ENCODE data around the gene SLC4A11.

The SLC4A11 gene

DNA sequence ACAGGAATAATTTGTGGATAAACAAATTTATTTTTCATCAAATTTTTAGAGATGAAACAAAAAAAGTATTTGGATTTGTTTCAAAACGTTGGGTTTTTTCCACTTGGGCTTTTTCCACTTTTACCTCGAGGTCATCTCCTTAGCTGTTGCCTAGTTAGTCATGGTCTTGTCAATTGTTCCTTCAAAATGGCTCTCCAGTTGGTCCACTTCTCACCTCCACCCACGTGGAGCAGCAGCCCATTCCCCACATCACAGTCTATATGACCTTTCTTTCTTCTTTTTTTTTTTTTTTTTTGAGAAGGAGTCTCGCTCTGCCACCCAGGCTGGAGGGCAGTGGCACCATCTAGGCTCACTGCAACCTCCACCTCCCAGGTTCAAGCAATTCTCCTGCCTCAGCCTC is 6.7 kb upstream of the SLC4A11 start:
- DNase-seq, result no peak

DNA sequence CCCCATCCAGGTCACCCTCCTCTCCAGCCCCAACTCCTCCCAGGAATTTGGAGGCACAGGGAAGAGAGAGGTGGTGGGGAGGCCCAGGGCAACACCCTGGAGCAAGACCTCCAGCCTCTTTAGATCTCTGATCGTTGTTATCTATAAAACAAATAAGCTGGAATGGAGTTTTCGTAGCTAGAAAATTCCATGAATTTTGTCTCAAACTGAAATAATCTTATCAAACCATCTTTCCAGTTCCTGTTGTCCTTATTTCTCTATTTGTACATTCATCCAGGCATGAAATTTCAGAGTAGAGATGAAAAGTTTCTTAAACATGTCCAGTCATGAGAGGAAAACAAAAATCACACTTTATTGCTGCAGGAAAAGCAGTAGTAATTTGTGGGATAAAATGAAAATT is 6.2 kb upstream of the SLC4A11 start:
- no peak for DNase-seq

DNA sequence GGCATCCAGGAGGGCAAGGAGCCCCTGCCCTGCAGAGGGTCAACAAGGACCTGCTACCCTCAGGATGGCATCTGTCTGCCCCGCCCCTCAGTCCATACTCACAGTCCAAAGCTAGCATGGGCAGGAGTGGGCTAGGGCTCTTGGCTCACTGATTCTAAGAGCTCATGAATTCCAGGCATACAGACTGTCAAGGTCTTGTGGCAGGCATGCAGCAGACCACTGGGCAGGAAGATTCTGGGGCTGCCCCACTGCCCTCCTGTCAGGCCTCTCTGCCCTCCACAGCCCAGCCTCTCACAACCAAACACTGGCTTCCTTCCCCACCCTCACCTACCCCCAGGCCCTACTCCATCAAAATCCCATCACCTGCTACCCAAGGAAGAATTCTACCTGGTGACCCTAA is 5.6 kb upstream of the SLC4A11 start:
- DNase-seq, result no peak

DNA sequence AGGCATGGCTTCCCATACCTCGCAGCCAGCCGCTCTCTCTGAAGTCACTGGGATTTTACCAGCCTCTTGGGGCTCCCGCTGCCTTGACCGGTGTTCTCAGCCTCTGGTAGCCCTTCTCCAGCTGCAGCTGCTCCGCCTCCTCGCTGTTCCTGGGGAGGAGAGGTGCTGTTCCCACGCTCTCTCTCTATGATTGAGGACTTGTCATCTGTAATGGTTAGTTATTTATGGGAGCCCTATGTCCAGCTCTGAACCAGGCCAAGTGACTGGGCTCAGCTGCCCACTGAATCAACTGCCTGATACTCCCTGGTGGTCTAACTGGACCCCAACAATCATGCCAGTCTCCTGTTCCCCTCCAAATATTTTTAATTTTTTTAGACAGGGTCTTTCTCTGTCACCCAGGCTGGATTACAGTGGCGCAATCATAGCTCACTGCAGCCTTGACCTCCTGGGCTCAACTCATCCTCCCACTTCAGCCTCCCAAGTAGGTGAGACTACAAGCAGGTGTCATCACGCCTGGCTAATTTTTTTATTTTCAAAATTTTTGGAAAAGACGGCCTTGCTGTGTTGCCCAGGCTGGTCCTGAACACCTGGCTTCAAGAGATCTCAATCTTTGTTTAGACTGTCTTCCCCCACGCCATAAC is 4.8 kb upstream of the SLC4A11 start:
- no peak for DNase-seq

DNA sequence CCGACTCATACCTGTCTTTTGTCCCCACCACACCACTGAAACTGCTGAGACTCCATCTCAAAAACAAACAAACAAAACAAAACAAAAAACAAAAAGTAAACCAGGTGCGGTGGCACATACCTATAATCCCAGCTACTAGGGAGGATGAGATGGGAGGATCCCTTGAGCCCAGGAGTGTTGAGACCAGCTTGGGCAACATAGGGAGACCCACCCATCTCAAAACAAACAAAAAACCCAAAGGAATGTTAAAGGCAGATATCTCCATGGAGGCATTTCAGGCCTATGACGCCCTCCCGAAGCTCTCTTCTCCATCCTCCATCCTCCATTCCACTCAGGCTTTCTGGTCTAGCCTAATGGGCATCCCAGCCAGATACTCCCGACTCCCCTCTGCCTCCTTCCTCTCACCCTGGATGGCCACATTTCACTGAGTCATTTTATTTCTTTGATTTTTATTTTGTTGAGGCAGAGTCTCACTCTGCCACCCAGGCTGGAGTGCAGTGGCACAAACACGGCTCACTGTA is 3.2 kb upstream of the SLC4A11 start:
- DNase-seq, result no peak

DNA sequence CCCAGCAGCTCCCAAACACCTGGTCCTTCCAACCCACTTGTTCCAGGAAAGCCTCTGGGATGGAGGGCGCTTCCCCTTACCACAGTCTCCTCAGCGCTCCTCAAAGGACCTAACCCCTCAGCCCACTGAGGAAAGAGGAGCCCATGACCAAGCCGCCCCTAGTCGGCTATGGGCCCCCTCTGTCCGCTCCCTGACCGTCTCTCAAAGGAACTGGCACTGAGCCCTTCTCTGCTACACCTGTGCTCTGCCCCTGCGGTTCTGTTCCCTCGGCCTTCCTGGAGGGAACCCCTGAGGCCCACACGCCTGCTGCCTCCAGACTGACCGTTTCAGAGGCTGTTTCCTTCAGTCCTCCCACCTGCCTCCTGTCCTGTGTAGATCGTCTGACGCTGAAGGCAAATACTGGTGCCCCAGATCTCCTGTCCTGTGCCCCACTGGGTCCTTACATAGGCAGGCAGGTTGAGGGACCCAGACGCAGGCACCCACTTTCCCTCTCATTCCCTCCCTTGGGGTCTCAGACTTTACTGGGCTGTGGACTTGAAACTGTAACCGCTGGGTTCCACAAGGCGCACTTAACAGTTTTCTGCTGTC is 1.9 kb upstream of the SLC4A11 start:
- DNase-seq, result no peak

DNA sequence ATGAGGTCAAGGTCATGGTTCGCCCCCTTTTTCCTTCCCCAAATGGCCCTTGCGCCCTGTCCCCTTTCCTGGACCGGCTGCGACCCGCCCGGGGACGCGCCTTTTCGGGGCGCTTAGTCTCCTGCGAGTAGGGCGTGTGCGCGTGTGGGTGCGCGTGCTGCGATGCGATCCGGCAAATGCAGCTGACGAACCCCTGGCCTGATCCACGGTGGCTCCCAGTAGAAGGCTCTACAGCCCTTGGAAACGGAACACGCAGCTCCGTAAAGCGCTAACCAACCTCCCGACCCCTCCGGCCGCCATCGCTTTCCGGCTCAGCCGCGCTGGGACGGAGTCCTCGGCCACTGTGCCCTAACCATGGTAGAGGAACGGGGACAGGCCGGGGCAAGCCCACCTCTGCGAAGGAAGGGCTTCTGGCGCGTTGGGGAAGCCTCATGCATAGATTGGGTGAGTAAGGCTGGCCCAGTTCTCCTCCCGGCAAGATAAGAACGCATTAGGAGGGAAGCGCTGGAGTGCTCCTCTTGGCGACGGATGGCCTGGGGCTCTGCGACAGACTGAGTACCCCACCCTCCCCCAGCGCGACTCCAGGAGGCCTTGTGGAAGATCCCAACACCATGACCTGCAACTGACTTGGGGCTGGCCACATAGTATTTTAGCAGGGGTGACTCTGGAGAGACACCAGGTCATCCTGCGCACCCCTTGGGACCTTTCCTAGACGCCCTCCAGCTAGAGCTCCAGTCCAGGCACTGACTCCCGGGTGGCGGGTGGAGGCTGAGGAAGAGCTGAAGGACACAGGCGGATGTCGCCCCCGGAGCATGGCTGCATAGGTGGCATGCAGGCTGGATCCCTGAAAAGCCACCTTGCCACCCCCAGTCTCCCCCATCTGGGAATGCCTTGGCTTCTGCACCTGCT is 1.1 kb upstream of the SLC4A11 start:
- DNase-seq, result no peak

DNA sequence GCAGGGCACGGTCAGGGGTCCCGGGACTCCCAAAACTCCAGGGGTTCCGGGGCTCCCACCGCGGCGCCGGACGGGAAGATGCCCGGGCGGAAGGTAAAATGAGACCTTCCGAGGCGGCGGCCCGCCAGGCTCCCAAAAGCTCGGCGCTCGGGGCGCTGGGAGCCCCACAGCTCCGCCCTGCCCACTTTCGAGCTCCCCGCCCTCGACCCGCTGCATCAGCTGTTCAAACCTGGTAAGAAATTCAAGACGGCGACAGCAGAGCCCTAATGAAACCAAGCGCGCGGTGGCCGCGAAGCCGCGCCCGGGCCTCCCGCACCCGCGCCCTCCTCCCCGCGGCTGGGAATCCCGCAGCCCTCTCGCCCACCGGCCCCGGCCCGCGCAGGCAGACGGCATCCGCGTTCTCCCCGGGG is 369 bp downstream of the SLC4A11 start:
- no peak for DNase-seq

DNA sequence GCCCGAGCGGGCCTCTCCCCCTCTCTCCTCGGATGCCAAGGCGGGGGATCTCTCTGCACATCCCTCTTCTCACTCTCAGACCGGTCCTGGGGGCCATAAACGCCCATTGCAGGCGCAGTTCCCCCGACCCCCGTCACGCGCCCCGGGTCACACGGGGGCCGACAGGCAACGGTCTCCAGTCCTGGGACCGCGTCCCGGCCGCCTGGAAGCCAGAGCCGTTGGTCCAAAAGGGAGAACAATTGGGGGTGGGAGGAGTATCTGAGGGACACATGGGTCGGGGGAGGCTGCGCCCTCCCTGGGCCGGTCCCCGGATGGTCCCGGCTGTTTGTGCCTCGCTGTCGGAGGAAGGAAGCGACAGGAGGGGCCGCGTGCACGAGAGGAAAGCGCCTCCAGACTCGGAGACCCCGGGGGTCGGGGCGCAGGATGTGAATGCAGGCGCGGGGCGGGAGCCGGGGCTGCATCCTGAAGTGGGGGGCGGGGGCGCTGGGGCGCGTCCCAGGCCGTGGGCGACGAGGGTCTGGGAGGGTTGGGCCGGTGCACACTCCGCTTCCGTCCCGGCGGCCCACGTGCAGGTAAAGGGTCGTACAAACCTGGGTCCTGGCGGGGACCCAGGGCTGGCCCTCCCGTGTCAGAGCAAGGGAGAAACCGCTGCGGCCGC is 903 bp downstream of the SLC4A11 start:
- DNase-seq, result no peak

DNA sequence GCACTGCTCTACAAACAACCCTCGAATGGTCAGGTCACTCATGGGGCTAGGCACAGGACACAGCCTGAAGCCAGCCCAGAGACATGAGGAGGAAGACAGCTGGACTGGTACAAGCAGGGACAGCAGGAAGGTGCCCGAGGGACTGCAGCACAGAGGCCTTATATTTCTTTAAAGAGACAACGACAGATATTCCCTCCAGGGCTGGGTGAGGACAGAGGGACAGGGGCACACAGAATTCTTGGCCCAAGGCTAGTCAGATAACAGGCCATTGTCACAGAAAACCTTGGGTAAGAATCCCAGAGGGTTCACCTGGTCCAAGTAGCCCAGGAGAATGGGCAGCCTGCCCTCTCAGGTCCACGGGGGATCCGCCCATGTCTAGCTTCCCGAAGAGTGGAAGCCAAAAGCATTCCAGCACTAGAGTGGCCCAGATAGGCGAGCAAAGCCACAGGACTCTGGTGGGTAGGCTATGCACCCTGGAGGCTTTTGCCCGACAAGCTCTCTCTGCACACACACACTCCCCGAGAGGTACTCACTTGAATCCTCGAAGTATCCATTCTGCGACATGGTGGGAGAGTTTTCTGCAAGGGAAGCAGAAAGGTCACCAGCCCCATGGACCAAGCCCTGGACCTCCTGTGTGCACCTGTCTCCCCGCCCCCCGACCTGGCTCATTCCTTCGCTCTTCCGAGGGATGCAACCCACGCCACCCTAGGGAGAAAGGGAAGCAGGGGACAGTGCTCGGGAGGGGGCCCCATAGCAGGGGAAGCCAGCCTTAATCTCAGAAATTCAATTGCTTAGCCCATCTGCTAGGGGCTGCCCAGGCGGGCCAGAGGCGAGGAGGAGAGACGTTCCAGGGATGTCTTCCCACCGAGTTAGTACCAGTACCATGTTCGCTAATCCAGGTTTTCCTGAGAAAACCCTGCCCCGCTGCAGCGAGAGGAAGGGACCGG is 1.7 kb downstream of the SLC4A11 start:
- DNase-seq, result no peak

DNA sequence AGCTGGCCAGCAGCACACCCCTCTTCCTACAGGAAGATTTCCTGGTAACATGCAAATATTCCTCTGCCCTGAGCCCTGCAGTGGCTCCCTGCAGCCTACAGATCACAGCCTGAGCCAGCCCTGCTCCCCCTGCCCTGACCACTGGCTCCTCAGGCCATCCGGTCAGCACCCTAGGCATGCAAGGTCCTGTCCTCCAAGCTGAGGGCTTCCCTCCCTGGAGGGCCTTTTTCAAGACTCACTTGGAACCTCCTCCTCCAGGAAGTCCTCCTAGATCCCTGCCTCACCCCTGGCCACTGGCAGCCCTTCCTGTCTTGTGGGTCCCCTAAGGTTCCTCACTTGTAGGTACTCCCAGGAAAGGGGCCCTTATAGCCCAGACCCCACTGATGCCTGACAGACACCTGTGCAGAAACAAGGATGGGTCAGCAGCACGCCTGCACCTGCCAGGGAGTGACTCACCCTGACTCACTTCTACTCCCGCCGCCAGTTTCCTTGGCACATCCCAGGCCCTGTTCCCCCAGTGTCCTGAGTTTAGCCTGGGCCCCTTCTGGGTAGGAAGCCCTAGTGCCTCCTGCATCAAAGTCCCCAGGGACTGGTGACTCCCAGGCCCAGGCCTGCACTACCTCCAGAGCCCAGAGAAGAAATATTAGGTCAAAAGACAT is 3.2 kb downstream of the SLC4A11 start:
- DNase-seq, result no peak

DNA sequence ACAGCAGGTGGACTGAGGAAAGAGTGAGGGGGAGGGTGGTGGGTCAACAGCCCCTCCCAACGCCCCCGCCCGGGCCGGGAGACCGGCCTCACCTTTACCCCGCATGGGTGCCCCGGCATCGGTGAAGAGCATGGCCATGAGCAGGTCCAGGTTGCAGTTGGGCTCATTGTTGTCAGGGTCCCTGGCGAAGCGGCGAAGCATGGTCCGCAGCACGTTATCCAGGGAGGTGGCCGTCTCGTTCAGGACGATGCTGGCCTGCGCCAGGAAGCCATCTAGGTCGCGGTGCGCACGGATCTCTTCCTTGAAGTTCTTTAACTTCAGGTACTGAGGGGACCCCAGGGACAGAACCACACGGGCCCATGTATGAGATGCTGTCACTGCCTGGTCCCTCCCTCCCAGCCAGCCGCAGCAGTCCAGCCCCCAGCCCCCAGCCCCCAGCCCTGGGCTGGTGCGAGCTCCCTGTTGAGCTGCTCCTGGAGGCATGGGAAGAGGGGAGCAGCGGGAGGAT is 4.9 kb downstream of the SLC4A11 start:
- no peak for DNase-seq

DNA sequence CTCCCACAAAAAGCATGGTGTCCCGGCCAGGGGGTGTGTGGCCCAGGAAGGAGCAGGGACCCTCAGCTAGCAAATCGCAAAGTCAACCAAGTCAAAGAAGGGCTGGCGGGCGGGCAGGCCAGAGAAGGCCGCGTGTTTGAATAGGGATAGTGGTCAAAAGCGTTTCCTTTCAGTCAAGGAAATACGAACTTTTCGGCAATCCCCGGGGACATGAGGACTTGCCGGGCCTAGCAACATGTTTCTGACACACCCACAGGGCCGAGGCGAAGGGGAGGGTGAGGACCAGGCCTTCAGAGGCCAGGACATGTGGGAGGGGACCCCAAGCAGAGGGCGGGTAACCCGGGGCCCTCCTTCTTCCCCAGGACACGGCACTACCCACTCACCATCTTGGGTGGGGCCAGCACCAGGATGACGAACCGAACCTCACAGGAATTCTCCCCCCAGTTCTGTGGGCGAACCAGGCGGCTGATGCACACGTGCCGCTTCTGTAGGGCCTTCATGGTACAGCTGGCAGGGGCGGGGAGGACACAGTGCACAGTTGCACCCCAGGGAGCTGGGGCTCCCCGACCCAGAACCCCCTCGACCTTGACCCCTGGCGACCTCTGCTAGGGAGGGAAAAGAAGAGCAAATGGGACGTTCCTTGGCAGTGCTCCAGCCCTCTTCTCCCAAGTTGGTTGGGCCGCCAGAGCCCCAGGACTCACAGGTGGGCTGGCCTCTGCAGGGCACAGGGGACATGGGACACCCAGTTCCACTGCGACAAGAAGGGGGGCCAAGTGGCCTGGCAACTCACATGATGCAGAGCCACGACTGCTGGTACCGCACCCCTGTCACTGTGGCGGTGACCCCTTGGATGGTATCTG is 5.6 kb downstream of the SLC4A11 start:
- DNase-seq, result no peak

DNA sequence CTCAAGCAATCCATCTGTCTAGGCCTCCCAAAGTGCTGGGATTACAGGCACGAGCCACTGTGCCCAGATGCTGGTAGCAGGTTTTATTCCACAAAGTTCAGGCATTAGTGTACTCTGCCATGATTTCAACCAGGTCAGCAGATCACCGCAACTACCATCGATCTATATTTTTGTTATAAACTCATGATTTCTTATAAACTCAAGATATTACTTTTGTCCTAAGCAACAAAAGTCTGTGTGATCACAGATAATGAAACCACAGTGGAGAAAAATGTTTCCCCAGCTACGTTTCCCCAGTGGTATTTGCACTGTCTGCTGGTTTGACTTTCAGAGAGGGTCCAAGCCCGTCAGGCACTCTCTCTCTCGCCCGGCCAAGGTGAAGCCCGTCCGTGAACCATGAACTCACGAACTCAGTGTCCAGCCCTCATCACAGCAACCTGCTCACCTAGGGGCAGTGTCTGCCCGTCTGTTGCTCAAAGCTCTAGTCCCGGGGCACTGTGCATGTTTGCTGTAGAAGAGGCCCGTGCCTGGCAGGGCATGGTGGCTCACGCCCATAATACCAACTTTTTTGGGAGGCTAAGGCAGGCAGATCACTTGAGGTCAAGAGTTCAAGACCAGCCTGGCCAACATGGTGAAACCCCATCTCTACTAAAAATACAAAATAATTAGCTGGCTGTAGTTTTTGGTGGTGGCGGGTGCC is 7.0 kb downstream of the SLC4A11 start:
- no peak for DNase-seq

DNA sequence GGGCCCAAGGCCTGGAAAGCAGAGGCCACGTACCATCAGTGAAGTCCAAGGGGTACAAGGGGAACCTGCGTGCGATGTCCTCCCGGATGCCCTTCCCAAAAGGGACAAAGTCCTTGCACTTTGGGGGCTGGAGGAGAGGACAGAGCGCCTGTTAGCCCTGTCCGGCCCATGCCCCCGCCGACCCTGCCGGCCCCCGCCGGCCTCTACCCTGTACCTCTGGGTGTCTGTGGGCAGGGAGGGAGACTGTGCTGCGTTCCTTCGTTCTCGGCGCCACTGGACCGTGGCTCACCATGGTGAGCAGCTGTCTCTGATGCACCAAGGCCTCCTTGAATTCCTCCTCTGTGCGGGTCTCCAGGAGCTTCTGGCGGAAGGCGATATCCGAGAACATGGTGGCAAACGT is 7.9 kb downstream of the SLC4A11 start:
- DNase-seq, result no peak

DNA sequence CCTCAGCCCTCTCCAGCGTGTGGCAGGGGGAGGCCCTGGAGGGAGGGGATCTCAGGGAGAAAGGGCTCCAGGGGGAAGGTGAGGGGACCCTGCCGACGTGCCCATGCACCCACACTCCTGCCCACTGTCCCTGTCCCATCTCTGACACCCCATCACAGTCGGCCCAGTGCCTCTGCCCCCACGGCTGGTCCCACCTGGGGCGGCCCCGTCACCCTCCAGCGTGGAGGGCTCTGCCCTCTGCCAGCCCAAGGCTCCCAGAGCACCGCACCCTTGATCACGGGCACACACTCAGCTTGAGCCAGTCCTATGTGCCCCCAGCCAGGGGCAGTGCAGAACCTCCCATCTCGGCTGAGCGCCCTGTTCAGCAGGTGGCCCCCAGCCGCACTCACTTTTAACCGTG is 9.2 kb downstream of the SLC4A11 start:
- DNase-seq, result no peak

DNA sequence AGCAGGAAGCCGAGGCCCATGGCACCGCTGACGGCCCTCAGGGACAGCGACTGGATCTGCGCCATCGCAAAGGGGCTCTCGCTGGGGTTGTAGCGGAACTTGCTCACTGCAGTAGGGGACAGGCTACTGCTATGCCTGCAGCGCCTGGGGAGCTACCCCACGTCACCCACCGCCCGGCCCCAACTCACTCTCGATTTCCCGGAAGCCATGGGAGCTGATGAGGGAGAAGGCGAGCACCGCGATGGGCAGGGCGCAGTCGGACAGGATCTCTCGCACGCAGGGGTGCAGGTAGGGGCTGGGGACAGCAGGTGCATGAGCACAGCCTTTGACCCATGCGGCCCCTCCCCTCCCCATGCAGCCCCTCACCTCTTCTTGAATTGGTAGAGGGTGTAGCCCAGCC is 9.8 kb downstream of the SLC4A11 start:
- DNase-seq, result no peak

DNA sequence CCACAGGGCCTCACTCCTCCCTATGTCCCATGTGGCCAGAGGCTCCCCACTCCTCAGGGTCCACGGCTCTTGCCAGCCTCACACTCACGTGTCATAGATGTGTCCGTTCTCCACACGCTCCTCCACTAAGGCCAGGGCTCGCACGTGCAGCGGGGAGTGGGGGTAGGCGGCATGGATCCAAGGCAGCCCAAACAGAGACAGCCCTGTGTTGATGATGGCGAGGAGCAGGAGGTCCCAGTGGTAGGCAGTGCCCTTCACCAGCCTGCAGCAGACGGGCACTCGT is 10.3 kb downstream of the SLC4A11 start:
- DNase-seq, result no peak

DNA sequence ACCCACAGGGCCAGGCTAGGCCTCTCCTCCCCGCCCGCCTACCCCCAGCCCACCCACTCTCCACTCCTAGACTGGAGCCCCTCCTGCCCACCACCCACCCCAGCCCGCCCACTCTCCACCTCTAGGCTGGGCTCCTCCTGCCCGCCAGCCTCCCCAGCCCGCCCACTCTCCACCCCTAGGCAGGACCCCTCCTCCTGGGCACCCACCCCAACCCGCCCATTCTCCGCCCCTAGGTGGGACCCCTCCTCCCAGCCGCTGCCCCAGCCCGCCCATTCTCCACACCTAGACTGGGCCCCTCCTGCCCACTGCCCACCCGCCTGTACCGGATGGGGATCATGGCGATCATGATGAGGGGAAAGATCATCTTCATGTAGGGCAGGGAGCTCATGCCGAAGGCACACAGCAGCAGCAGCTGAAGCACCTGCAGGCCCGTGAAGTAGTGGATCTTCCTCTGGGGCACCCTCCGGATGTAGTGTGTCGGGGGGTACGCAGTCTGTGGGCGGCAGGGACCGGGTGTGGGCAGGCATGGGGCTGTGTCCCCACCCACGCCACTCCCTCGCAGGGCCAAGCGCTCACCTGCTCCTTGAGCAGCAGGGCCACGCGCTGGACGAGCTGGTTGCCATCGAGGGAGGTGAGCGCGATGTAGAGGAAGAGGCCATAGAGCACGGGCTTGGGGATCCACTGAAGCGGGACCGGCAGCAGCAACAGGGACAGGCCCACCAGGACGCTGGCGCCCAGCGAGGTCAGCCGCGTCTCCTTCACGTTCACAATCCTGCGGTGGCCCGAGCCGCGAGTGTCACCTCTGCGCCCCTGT is 10.8 kb downstream of the SLC4A11 start:
- DNase-seq, result no peak
